MCF 10A (cell line): ENCODE results near the gene RBM20. TPM values are rescaled to one million over a fixed set of nuclear protein-coding genes. Genes with fewer than 3 reads are reported as not detected.

Experiments used
- BruUV-seq: library from RNA; stranded (reverse); fragments of 400-500 nt; replicated peaks from 2 replicates; lab custom pipeline; 2021; lab: Mats Ljungman, UMichigan
- CTCF ChIA-PET: fragments of 300-600 bp; sonication (Branson Sonifier 250); formaldehyde crosslinking; extraction: SDS; loops from one replicate; lab custom pipeline; 2021; ENCODE audit warnings: antibody characterized with exemption, inconsistent platforms; lab: Yijun Ruan, JAX
- POLR2A ChIA-PET: fragments of 300-600, 350-650 bp; sonication (Branson Sonifier 250); formaldehyde crosslinking; extraction: SDS; loops from one replicate; lab custom pipeline; 2020; ENCODE audit warnings: antibody characterized with exemption, inconsistent platforms; lab: Yijun Ruan, JAX
- DNase-seq: peaks from one replicate; pipeline ENCODE4 v3.0.0-alpha.2; 2018; ENCODE audit not compliant: unreplicated experiment
- H3K27ac Mint-ChIP-seq: one replicate; pipeline ENCODE4 v1.8.0; 2022; ENCODE audit warnings: mild to moderate bottlenecking, low read depth, mixed read lengths; ENCODE audit not compliant: unreplicated experiment
- H3K27me3 Mint-ChIP-seq: one replicate; pipeline ENCODE4 v1.8.0; 2022; ENCODE audit warnings: mixed read lengths; ENCODE audit not compliant: insufficient read depth, unreplicated experiment
- H3K36me3 Mint-ChIP-seq: one replicate; pipeline ENCODE4 v1.8.0; 2022; ENCODE audit warnings: mild to moderate bottlenecking, moderate library complexity, mixed read lengths; ENCODE audit not compliant: insufficient read depth, unreplicated experiment
- H3K4me1 Mint-ChIP-seq: one replicate; pipeline ENCODE4 v1.8.0; 2022; ENCODE audit warnings: mixed read lengths; ENCODE audit not compliant: insufficient read depth, unreplicated experiment
- H3K4me3 Mint-ChIP-seq: one replicate; pipeline ENCODE4 v1.8.0; 2022; ENCODE audit warnings: mild to moderate bottlenecking, moderate library complexity, mixed read lengths; ENCODE audit not compliant: unreplicated experiment
- H3K9me3 Mint-ChIP-seq: one replicate; pipeline ENCODE4 v1.8.0; 2022; ENCODE audit warnings: mixed read lengths; ENCODE audit not compliant: unreplicated experiment
- intact Hi-C: fragments of 100-400 bp; cut with micrococcal nuclease; formaldehyde crosslinking; loops from 2 replicates; pipeline ENCODE4 v1.14.1; 2022
- total RNA-seq: library from RNA; stranded (reverse); gene quantifications from 2 replicates; pipeline ENCODE4 v1.2.3, GENCODE V29; 2022
- TF ChIP-seq, protein P1 (sequence below): fragments of 200-600 bp; IDR thresholded peaks from one replicate; pipeline ENCODE4 v1.8.0; 2022; ENCODE audit warnings: antibody characterized with exemption, mild to moderate bottlenecking; ENCODE audit not compliant: unreplicated experiment

Gene RBM20
- total RNA-seq, 1 experiment from 2014 or later = not detected

DNA sequence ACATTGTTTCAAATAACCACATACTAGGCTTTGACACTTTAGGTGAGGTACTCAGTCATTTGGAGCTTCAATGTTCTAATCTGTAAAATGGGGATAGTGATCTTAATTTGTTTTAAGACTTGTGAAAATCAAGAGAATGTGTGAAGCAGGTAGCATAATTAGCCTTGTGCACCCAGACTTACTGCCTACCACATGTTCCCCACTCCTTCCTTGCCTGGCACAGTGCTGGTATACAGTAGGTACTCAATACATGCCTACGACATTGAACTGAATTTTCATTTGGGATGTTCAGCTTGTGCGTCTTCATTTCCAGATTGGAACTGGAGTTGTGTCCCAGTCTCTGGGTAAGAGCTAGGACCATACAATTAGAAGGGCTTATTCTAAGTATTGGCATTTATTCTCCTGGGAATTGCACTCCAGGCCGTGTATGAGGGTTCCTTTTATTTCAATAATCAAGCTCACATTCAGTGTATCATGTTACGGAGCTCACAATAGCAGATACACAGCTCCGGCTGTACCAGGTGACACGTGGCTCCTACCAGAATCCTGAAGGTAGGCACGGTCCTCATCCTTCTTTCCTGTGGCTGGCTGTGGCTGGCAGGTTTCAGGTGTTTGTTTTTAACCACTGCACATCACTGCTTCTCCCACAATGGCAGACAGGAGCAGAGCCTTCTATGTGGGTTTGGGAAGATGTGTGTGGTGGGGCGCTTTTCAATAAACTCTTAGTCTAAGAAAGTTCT lies 118.1 kb downstream of the RBM20 start:
- TF ChIP-seq, protein P1, sequence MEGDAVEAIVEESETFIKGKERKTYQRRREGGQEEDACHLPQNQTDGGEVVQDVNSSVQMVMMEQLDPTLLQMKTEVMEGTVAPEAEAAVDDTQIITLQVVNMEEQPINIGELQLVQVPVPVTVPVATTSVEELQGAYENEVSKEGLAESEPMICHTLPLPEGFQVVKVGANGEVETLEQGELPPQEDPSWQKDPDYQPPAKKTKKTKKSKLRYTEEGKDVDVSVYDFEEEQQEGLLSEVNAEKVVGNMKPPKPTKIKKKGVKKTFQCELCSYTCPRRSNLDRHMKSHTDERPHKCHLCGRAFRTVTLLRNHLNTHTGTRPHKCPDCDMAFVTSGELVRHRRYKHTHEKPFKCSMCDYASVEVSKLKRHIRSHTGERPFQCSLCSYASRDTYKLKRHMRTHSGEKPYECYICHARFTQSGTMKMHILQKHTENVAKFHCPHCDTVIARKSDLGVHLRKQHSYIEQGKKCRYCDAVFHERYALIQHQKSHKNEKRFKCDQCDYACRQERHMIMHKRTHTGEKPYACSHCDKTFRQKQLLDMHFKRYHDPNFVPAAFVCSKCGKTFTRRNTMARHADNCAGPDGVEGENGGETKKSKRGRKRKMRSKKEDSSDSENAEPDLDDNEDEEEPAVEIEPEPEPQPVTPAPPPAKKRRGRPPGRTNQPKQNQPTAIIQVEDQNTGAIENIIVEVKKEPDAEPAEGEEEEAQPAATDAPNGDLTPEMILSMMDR = no peak
- H3K27ac Mint-ChIP-seq = no peak overlapping the region
- DNase-seq = no peak
- intact Hi-C loops = no loop called here
- no TSS peak for BruUV-seq
- no peaks in the 10 kb centered on the region for H3K36me3 Mint-ChIP-seq
- CTCF ChIA-PET = interaction anchor here (0.8 to 1.3 kb wide), 3 partner anchors 16 to 130 kb away, joined by 3 to 4 read pairs (median 4); no protein-coding TSS in a partner anchor
- no peak overlapping the region for H3K4me3 Mint-ChIP-seq
- POLR2A ChIA-PET = interaction anchor here (1.1 kb wide), 1 partner anchor 40 kb away, joined by 3 read pairs; no protein-coding TSS in a partner anchor
- H3K9me3 Mint-ChIP-seq = no peaks in the 10 kb centered on the region
- no peaks in the 10 kb centered on the region for H3K27me3 Mint-ChIP-seq
- peaks cover 10% of the 10 kb centered on the region for H3K4me1 Mint-ChIP-seq

DNA sequence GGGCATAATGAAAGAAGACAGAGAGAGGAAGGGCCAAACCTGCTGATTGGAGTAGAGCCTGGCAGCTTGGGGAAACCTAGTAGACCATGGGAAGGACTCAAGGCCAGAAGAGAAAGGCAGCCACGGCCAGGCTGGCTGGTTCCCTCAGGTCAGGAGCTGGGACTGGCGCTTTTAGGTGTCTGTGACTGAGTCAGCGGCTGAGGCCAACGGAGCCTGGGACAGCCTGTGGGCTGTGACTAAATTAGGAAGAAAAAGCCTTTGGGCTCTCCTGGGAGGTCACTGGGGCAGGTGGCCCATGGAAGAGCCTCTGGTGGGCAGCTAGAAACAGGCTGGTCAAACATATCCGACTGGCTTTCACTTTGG lies 118.7 kb downstream of the RBM20 start:
- H3K4me3 Mint-ChIP-seq = no peak overlapping the region
- no peak overlapping the region for H3K27ac Mint-ChIP-seq
- H3K9me3 Mint-ChIP-seq = no peaks in the 10 kb centered on the region
- TF ChIP-seq, protein P1 = no peak
- ChIA-PET CTCF (interaction anchor here (0.9 to 1.3 kb wide), 4 partner anchors 11 to 130 kb away, joined by 3 to 4 read pairs (median 3); no protein-coding TSS in a partner anchor), POLR2A (interaction anchor here (0.6 to 1.1 kb wide), 3 partner anchors 40 to 117 kb away, joined by 3 to 6 read pairs (median 3); no protein-coding TSS in a partner anchor)
- peaks cover 10% of the 10 kb centered on the region for H3K4me1 Mint-ChIP-seq
- H3K27me3 Mint-ChIP-seq = no peaks in the 10 kb centered on the region
- no TSS peak for BruUV-seq
- no peaks in the 10 kb centered on the region for H3K36me3 Mint-ChIP-seq
- DNase-seq = no peak
- intact Hi-C loops = no loop called here

DNA sequence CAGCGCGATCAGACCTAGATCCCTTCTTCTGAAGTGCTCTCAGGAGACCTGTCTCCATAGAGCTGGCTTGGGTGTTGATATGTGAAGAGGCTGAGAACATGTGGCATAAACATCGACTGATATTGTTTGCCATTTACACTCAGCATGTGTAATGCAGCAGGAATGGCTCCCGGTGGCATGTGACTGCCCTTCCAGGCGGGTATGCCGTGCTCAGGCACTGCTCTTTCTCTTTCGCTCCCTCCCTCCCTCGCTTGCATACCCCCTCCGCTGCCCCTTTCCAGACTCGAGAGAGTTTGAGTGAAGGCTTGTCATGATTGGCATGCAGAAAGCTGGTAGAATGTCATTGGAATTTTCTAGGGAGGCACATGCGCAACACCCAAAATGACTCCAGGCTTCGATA lies 120.2 kb downstream of the RBM20 start:
- H3K36me3 Mint-ChIP-seq = no peaks in the 10 kb centered on the region
- POLR2A ChIA-PET = no interaction called here

More for the DNA sequence above, 120.2 kb downstream of the RBM20 start:
- Mint-ChIP-seq H3K9me3 (no peaks in the 10 kb centered on the region), H3K27me3 (no peaks in the 10 kb centered on the region), H3K4me3 (no peak overlapping the region), H3K4me1 (peaks cover 10% of the 10 kb centered on the region), H3K27ac (no peak overlapping the region)
- intact Hi-C loops = no loop called here
- no TSS peak for BruUV-seq
- CTCF ChIA-PET = no interaction called here
- TF ChIP-seq, protein P1 = no peak
- no peak for DNase-seq
